ENCODE data around the gene CD248.

DNA sequence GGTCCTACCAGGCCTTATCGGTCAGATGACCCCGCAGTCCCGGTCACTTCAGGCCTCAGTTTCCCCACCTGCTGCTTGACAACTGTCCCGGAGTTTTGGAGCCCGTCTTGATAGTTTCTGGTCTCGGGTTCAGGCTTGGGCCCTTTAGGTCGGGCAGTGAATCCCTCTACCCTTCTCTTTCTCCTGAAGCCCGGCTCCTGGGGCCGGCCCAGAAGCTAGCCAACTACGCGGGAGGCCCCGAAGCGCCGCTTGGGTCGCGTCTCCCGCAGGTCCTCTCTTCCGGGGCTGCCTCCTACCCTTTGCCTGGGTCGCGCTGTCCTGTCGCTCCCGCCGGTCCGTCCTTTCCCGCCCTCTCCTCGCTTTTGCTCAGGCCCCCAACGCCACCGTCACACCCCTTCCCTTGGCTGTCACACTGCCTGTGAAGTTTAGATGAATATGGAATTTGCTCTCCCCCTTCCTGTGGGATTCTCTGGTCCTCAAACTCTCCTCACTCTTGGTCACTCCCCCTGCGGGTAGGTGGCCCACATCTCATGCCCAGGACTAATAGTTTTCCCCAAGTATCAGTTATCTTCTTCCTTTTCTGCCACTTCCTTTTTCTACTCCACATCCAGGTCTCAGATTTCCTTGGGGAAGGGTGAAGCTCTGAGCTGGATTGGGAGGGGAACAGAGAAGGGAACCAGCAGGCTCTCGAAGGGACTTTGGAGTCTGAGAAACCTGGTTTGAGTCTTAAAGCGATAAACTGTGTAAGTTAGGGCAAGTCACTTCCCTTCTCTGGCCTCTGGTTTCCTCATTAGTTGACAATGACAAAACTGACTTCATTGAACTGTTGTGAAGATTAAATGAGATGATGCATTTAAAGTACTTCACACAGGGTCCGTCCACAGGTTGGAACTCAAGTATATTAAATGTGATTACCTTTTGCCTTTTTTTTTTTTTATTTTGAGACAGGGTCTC, 47.6 kb downstream of the CD248 start:
- TF ChIP-seq, protein P1, sequence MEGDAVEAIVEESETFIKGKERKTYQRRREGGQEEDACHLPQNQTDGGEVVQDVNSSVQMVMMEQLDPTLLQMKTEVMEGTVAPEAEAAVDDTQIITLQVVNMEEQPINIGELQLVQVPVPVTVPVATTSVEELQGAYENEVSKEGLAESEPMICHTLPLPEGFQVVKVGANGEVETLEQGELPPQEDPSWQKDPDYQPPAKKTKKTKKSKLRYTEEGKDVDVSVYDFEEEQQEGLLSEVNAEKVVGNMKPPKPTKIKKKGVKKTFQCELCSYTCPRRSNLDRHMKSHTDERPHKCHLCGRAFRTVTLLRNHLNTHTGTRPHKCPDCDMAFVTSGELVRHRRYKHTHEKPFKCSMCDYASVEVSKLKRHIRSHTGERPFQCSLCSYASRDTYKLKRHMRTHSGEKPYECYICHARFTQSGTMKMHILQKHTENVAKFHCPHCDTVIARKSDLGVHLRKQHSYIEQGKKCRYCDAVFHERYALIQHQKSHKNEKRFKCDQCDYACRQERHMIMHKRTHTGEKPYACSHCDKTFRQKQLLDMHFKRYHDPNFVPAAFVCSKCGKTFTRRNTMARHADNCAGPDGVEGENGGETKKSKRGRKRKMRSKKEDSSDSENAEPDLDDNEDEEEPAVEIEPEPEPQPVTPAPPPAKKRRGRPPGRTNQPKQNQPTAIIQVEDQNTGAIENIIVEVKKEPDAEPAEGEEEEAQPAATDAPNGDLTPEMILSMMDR (IDR thresholded peaks at IDR 0.05; ENCODE audit: insufficient read depth, low read depth, low read length): peak; percentile 11
- TF ChIP-seq EZH2 (IDR thresholded peaks at IDR 0.05; ENCODE audit: insufficient read depth, low read length): no peak

Data from astrocyte (in vitro differentiated cells and primary cell).